ENCODE results near the gene SPSB3.

SPSB3 gene

DNA sequence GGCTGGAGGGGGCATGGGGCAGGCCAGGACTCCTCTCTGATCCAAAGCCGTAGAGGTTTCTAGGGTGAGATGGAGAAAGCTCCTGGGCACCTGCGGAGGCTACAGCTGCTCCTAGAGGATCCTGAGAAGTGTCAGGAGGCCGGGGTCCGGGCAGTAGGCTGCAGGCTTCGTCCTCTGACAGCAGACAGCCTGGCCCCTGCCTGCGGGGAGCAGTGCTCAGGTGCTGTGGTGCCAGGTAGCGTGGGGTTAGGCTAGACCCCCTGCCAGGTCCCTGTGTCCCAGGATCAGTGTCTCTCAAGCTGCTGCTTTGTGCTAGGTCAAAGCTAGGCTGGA lies 8.0 kb downstream of the SPSB3 start:
- TF ChIP-seq, protein P1, sequence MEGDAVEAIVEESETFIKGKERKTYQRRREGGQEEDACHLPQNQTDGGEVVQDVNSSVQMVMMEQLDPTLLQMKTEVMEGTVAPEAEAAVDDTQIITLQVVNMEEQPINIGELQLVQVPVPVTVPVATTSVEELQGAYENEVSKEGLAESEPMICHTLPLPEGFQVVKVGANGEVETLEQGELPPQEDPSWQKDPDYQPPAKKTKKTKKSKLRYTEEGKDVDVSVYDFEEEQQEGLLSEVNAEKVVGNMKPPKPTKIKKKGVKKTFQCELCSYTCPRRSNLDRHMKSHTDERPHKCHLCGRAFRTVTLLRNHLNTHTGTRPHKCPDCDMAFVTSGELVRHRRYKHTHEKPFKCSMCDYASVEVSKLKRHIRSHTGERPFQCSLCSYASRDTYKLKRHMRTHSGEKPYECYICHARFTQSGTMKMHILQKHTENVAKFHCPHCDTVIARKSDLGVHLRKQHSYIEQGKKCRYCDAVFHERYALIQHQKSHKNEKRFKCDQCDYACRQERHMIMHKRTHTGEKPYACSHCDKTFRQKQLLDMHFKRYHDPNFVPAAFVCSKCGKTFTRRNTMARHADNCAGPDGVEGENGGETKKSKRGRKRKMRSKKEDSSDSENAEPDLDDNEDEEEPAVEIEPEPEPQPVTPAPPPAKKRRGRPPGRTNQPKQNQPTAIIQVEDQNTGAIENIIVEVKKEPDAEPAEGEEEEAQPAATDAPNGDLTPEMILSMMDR (IDR thresholded peaks at IDR 0.05; ENCODE audit: insufficient read depth, low read depth, low read length, missing control alignments): no peak
- DNase-seq (ENCODE audit: low read depth): no peak
- peak overlapping the region; percentile 98 for H3K4me3 ChIP-seq (ENCODE audit: low read depth, low read length)

DNA sequence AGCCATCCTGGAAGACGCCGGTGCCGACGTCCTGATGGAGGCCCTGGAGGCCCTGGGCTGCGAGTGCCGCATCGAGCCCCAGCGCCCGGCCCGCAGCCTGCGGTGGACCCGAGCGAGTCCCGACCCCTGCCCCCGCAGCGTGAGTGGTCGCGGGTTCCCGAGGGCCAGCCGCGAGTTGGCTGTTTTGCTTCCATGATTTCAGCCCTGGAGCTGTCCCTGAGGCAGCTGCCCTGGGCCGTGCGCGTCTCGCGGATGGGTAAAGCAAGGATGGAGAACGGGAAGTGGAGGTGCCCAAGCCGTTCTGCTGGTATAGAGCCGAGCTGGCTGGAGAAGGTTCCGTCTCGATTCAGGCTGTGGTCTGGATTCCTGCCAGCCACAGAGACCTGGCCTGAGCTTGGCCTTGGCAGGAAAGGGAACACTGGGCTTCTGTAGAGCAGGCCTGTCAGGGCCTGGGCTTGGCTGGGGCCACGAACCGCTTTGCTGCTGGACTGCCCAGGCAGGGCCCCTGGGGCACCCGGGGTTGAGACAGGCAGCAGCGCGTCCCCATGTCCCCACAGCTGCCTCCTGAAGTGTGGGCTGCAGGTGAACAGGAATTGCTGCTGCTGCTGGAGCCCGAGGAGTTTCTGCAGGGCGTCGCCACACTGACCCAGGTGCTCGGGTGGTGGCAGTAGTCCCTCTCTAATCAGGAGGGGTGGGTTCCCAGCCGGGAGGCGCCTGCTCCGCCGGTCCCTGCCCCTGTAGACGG lies 8.5 kb downstream of the SPSB3 start:
- TF ChIP-seq, protein P1 (IDR thresholded peaks at IDR 0.05; ENCODE audit: insufficient read depth, low read depth, low read length, missing control alignments): no peak
- peak overlapping the region; percentile 98 for H3K4me3 ChIP-seq (ENCODE audit: low read depth, low read length)
- DNase-seq (ENCODE audit: low read depth): no peak

DNA sequence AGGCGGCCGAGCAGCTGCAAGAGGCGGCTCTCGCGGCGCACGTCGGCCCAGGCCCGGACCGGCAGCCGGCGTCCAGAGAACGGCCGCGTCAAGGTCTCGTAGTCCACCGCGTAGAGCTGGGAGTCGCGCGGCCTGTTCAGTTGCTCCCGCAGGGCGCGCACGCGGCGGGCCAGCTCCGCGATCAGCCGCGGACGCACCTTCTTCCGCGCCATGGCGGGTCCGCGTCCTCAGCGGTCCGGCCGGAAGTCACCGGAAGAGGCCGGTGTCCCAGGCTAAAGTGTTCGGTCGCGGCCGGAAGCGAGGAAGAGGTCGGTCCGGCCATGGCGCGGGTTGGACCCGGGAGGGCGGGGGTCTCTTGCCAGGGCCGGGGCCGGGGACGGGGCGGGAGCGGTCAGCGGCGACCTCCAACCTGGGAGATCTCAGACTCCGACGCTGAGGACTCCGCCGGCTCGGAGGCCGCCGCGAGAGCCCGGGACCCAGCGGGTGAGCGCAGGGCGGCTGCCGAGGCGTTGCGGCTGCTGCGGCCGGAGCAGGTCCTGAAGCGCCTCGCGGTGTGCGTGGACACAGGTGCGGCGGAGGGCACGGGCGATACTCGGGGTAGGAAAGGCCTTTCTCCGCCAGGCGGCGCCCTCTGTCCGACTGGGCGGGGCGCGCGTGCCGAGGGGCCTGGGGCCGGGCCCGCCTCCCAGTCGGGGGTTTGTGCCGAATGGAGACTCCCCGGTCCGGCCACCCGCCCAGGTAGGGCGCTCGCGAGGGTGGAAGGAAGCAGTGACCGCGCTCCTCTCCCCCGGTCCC lies 9.3 kb downstream of the SPSB3 start, which contains the start of gene MRPS34:
TSS of gene MRPS34 (minus strand) at position 227 of the 795 bp plus-strand sequence. CDS start at position 212, 15 bp downstream.
- TF ChIP-seq, protein P1 (IDR thresholded peaks at IDR 0.05; ENCODE audit: insufficient read depth, low read depth, low read length, missing control alignments): peak; percentile 82
- peak; percentile 92 for DNase-seq (ENCODE audit: low read depth)

DNA sequence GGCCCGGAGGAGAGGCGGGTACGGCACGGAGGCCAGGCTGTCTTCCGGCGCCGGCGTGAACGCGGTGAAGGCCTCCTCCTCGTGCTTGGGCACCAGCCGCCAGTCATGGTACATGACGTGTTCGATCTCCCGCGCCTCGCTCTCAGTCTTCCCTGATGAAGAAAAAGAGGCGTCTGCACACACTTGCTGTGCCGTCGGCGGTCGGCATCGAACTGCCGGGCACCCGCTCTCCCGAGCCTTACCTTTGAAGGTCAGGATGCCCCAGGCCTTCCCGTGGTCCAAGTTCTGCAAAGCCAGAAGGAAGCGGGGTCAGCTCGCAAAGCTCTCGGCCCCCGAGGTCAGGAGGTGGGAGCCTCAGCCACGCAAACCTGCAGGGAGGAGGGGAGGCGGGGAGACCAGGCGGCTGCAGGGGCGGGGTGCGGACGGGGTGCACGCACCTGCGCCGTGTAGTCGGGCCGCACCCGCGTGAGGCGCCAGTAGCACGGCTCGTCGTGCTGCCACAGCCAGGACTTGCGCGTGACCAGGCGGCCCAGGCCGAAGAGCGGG lies 9.9 kb downstream of the SPSB3 start, which contains the start of gene EME2:
TSS of gene EME2 (plus strand) at position 449 of the 546 bp plus-strand sequence. CDS start 418 bp downstream, outside the sequence.
- peak; percentile 54 for DNase-seq (ENCODE audit: low read depth)
- TF ChIP-seq, protein P1 (IDR thresholded peaks at IDR 0.05; ENCODE audit: insufficient read depth, low read depth, low read length, missing control alignments): no peak

More for the DNA sequence above, 9.3 kb downstream of the SPSB3 start, which contains the start of gene MRPS34:
- peak within 1 kb of the TSS; percentile 98 for H3K4me3 ChIP-seq (ENCODE audit: low read depth, low read length)

DNA sequence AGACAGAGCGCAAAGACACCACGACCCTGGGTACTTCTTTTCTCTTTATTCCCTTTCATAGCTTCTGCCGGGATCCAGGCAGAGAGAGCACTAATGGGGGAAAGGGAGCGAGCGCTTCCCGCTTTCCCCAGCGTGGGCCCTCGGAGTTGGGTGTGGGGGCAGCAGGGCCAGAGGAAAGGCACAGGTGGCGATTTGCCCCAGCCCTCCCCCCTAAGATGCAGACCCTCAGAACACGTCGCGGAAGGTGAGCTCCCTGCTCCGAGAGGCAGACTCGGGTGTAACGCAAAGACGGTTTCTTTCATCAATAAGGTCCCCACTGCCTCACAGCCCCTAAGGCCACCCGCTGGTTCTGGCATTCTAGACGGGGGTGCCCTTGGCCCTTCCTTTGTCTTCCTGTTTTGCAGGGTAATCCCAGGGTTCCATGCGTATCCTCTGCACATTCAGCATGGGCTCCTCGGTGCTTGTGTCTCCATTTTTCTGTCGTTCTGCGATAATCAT lies 10.5 kb downstream of the SPSB3 start:
- H3K4me3 ChIP-seq (ENCODE audit: low read depth, low read length): peak overlapping the region; percentile 98
- TF ChIP-seq, protein P1 (IDR thresholded peaks at IDR 0.05; ENCODE audit: insufficient read depth, low read depth, low read length, missing control alignments): no peak
- no peak for DNase-seq (ENCODE audit: low read depth)

More for the DNA sequence above, 9.9 kb downstream of the SPSB3 start, which contains the start of gene EME2:
- peak within 1 kb of the TSS; percentile 98 for H3K4me3 ChIP-seq (ENCODE audit: low read depth, low read length)

DNA sequence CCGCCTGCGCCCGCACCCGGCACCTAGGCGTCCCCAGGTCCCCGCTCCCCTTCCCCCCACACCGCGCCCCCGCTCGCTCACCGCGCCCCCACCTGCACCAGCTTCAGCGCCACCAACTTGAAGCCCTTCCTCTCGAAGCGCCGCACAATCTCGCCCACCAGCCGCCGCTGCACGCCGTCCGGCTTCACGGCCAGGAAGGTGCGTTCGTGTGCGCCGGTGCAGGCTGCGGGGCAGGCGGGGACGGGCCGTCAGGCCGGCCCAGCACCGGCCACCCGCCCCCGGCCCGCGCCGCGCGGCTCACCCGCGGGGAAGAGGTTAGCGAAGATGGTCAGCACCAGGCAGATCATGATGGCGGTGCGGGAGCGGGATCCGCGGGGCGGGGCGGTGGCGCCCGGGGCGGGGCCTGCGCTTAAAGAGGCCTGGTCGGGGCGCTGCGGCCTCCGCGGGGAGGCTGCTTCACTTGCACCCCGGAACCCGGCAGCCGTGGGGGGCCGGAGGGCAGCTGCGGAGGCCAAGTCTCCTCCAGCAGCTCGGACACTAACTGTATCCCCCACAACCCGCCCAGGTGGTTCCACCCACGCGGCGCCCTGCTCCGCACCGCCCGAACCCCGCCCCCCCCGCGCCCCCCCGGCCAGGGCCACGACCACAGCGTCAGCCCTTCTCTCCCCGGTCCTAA lies 11.0 kb downstream of the SPSB3 start, which contains the start of gene NME3:
TSS of gene NME3 (minus strand) at position 356 of the 676 bp plus-strand sequence. CDS start at position 347, 9 bp downstream.
- TF ChIP-seq, protein P1 (IDR thresholded peaks at IDR 0.05; ENCODE audit: insufficient read depth, low read depth, low read length, missing control alignments): no peak
- H3K4me3 ChIP-seq (ENCODE audit: low read depth, low read length): peak within 1 kb of the TSS; percentile 98
- peak; percentile 80 for DNase-seq (ENCODE audit: low read depth)

Data from GM12865 (cell line).